Fibroblast of villous mesenchyme (primary cell): ENCODE measurements around the gene CGB5. TPM values are rescaled to one million over a fixed set of nuclear protein-coding genes. Genes with fewer than 3 reads are reported as not detected.
"Not testable (repeated sequence)": the region's sequence is repeated elsewhere in the genome, so short reads cannot be mapped to it uniquely, and the experiment has no call there.

Experiments
- DNase-seq: peaks from one replicate; pipeline ENCODE4 v3.0.0-alpha.2; 2010; ENCODE audit warnings: low read depth
- H3K4me3 ChIP-seq: 2 replicates; pipeline ENCODE4 v1.5.1; 2011; ENCODE audit warnings: low read depth, mild to moderate bottlenecking, low read length
- CTCF ChIP-seq: IDR thresholded peaks from 2 replicates; pipeline ENCODE4 v1.5.1; 2012; ENCODE audit warnings: low read depth, mild to moderate bottlenecking, low read length; ENCODE audit not compliant: insufficient read depth
- total RNA-seq: library from RNA; depleted of rRNA; stranded (reverse); fragments of >200 nt; gene quantifications from 2 replicates; pipeline ENCODE4 v1.2.3, GENCODE V29; 2012

Gene CGB5
- total RNA-seq, 1 donor: not detected

DNA sequence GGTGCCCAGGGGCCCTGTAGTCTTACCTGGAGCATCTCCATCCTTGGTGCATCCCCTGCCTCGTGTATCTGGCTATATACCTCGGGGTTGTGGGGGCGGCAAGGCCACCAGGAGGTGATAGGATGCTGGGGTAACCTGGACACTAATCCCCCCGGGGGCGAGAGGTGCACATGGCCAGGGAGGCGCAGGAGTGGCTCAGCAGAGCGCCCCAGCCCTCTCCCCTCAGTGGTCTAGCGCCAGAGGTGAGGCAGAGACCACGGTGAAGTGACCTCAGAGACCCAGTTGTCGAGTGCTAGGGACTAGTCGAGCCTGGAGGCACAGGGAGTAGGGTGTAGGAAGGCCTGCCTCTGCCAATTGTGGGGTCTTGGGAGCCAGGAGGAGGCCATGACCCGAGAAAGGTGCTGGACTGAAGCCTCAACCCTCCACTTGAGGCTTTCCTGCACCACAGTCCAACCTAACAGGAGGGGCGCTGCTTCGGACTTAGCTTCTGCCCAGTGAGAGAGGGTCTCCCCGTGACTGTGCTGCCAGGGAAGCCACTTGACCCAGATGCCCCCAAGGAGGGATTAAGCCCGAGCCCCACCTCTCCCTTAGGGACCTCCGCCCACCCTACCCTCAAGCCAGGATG, 26.5 kb upstream of the CGB5 start, which contains the start of gene LHB:
LHB (minus strand) TSS at position 51 of the 625 bp plus-strand sequence; CDS start at position 41, 10 bp downstream.
- H3K4me3 ChIP-seq: peak within 1 kb of the TSS; percentile 55

DNA sequence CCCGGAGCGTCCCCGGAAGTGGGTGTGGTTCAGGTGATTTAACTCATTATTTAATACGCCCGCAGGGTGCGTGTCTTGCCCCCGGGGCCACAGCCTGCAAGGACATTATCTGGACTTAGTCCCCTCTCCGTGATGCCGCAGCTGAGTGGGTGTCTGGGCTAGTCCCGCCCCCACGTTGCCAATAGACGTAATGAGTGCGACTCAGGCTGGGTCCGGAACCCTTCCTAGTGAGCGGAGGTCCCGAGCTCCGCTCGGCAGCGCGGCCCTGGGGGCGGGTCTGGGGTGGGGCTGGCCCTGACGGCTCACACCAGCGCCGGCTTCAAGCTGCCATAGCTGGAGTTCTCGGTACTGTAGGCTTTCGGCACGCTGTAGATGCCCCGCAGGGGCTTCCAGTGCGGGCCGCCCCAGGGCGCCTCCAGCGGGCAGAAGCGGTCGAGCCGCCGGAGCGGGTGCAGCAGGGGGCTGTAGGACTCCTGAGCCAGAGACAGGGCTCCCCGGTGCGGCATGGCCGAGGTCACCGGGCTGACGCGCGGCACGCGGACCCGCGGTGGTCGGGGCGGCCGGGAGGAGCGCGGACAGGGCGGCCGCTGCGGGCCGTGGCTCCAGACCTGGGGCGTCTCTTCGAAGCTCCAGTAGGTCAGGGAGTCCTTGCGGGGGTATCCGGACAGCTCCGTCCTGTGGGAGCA, 25.8 kb upstream of the CGB5 start:
- peak overlapping the region; percentile 55 for H3K4me3 ChIP-seq
- peak; percentile 46 for DNase-seq
- peak; percentile 54 for TF ChIP-seq CTCF

More for the DNA sequence above, 26.5 kb upstream of the CGB5 start, which contains the start of gene LHB:
- TF ChIP-seq CTCF: no peak
- DNase-seq: no peak

DNA sequence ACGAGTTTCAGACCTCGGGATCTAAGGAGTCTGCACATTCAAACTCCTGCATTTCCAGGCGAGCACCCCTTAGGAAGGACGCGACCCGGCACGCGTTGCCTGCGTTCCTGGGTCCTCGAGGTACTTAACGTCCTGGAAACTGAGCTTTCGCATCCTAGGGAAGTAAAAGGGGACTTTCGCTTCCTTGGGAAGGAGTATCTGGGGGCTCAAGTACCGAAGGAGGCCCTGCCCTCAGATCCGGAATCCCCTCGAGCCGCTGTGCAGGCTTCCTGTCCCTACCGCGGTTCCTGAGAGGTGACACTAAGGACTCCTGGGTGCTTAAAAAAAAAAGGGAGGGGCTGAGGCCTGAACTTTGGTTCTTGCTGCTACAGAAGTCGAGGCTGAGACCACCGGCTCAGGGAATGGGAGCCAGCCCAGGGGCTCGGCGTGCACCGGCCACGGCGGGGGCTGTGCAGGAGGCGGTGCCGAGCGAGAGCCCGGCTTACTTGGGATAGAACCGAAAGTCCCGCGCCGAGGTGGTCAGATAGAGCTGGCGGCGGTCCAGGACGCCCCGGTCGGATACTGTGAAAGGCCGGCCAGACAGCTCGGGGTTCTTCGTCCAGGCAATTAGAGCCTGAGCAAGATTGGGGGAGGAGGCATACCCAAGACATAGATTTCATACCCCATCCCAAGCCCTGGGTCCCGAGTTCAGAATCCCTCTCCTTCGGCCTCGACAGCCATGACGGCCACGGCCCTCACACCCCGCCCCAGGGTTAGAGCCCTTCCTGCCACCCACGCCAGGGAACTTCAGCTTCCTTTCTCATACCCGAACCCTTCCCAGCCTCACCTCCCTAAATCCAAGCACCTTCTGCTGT, 25.0 kb upstream of the CGB5 start:
- H3K4me3 ChIP-seq: peak overlapping the region; percentile 55
- not testable (repeated sequence) for DNase-seq

DNA sequence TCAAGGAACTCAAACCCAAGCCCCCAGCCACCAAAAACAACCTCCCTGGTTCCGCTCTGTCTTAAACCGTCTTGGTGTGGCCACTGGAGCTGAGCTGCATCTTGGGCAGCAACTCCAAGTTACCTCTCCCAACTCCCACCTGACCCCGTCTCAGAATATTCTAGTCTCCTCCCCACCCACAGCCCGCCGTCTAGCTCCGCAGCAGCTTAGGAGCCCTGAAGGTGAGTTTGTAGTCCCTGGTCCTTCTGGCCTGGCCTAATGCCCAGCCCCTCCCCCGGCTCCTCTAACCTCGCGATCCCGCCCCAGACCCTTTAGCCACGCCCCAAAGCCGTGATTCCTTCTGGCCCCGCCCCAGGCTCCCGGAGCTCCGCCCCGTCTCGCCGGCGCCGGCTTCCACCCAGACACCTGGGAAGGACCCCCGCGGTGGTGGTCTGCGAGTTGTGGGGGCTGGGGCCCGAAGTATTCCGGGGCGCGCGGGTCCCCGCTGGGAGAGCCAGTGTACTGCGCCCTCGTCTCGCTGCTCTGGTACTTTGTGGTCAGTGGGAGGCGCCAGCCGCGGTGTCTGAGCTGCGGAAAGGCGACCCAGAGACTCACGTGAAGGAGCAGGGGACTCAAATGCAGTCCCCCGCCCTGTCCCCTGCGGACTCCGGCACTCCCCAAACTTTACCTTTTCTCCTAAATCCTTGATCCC, 24.3 kb upstream of the CGB5 start:
- peak overlapping the region; percentile 55 for H3K4me3 ChIP-seq
- peak; percentile 68 for DNase-seq
- TF ChIP-seq CTCF: no peak

DNA sequence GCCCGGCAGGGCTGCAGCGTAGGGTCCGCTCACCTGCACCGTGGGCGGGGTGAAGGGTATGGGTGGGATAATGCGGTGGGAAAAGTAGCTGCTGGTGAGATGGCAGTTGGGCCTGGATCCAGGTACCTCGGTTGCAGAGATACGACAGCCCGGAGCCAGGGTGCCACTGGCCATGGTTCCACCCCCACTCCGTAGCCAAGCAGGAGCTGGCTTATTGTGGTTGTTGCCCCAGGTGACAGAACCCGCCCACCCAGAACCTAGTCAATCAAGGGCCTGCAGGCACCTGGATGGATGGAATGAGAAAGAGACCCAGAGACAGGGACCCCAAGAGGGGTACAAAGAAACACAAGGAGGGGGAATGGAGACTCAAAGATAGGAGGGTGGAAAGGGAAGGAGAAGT, 23.3 kb upstream of the CGB5 start:
- TF ChIP-seq CTCF: no peak
- no peak overlapping the region for H3K4me3 ChIP-seq
- DNase-seq: no peak

GRCh38 chr19:49020931-49021895, 22.4 kb upstream of the CGB5 start:
- no peak for TF ChIP-seq CTCF
- peak; percentile 34 for DNase-seq
- H3K4me3 ChIP-seq: no peak overlapping the region
